RWPE2 (cell line): ENCODE results near the gene RTP3.
"Not testable (repeated sequence)": the region's sequence is repeated elsewhere in the genome, so short reads cannot be mapped to it uniquely, and the experiment has no call there.

ENCODE experiments used
- ATAC-seq: fragments of 200-7000 bp; cut with Tn5 transposase; 3 replicates; pipeline ENCODE4 v1.9.1; 2021; ENCODE audit warnings: low read depth
- DNase-seq: peaks from one replicate; pipeline ENCODE4 v3.0.0-alpha.2; 2020; ENCODE audit warnings: low spot score
- H3K27ac ChIP-seq: fragments of 450-650 bp; 2 replicates; pipeline ENCODE4 v1.5.1; 2017; ENCODE audit warnings: mild to moderate bottlenecking; ENCODE audit not compliant: poor library complexity, severe bottlenecking
- H3K27me3 ChIP-seq: fragments of 250-450 bp; sonication (Bioruptor Pico); 2 replicates; pipeline ENCODE4 v1.5.1; 2021; ENCODE audit warnings: mild to moderate bottlenecking, moderate library complexity; ENCODE audit not compliant: insufficient read depth, poor library complexity, severe bottlenecking
- H3K36me3 ChIP-seq: fragments of 250-450 bp; sonication (Bioruptor Pico); 2 replicates; pipeline ENCODE4 v1.5.1; 2020; ENCODE audit warnings: low read depth, mild to moderate bottlenecking, moderate library complexity
- H3K4me1 ChIP-seq: fragments of 250-450 bp; sonication (Bioruptor Pico); 2 replicates; pipeline ENCODE4 v1.5.1; 2021; ENCODE audit warnings: mild to moderate bottlenecking, moderate library complexity; ENCODE audit not compliant: insufficient read depth, poor library complexity, severe bottlenecking
- H3K4me3 ChIP-seq: fragments of 250-450 bp; sonication (Bioruptor Pico); 2 replicates; pipeline ENCODE4 v1.5.1; 2021; ENCODE audit warnings: mild to moderate bottlenecking, moderate library complexity; ENCODE audit not compliant: severe bottlenecking
- H3K9me3 ChIP-seq: fragments of 250-450 bp; sonication (Bioruptor Pico); 2 replicates; pipeline ENCODE4 v1.5.1; 2021; ENCODE audit warnings: mild to moderate bottlenecking, moderate library complexity; ENCODE audit not compliant: severe bottlenecking
- TF ChIP-seq, protein P1 (sequence below): fragments of 450-650 bp; IDR thresholded peaks from one replicate; pipeline ENCODE4 v1.5.1; 2017; ENCODE audit warnings: mild to moderate bottlenecking, moderate library complexity; ENCODE audit not compliant: poor library complexity, severe bottlenecking

Gene RTP3

DNA sequence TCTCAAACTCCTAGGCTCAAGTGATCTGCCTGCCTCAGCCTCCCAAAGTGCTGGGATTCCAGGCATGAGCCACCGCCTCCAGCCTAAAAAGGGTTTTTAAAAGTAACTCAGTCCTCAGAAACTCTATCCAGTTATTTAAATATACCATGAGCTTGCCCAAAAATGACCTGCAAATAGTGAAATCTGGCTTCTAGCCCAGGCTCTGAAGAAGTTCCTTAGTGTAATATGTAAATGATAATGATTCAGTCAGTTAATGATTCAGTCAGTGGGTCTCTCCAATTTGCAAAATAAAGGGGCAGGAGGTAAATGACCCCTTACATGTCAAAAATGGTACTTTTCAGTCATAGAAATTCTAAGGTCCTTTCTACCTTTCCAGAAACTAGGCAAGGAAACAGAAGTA is 39.5 kb downstream of the RTP3 start:
- Histone ChIP-seq H3K36me3 (no peaks in the 10 kb centered on the region), H3K4me1 (no peaks in the 10 kb centered on the region), H3K9me3 (no peaks in the 10 kb centered on the region), H3K27ac (no peak overlapping the region), H3K4me3 (no peak overlapping the region), H3K27me3 (no peaks in the 10 kb centered on the region)
- ATAC-seq (no peak), DNase-seq (no peak)
- TF ChIP-seq, protein P1, sequence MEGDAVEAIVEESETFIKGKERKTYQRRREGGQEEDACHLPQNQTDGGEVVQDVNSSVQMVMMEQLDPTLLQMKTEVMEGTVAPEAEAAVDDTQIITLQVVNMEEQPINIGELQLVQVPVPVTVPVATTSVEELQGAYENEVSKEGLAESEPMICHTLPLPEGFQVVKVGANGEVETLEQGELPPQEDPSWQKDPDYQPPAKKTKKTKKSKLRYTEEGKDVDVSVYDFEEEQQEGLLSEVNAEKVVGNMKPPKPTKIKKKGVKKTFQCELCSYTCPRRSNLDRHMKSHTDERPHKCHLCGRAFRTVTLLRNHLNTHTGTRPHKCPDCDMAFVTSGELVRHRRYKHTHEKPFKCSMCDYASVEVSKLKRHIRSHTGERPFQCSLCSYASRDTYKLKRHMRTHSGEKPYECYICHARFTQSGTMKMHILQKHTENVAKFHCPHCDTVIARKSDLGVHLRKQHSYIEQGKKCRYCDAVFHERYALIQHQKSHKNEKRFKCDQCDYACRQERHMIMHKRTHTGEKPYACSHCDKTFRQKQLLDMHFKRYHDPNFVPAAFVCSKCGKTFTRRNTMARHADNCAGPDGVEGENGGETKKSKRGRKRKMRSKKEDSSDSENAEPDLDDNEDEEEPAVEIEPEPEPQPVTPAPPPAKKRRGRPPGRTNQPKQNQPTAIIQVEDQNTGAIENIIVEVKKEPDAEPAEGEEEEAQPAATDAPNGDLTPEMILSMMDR: no peak

- H3K4me3 ChIP-seq: no peak overlapping the region
- no peak for DNase-seq
- ATAC-seq: no peak
- no peaks in the 10 kb centered on the region for H3K27me3 ChIP-seq
- no peak overlapping the region for H3K27ac ChIP-seq
- no peaks in the 10 kb centered on the region for H3K36me3 ChIP-seq
- H3K9me3 ChIP-seq: no peaks in the 10 kb centered on the region
- H3K4me1 ChIP-seq: no peaks in the 10 kb centered on the region
- TF ChIP-seq, protein P1: no peak
These were observed 40.0 kb downstream of the RTP3 start for GRCh38 chr3:46537779-46538178.

DNA sequence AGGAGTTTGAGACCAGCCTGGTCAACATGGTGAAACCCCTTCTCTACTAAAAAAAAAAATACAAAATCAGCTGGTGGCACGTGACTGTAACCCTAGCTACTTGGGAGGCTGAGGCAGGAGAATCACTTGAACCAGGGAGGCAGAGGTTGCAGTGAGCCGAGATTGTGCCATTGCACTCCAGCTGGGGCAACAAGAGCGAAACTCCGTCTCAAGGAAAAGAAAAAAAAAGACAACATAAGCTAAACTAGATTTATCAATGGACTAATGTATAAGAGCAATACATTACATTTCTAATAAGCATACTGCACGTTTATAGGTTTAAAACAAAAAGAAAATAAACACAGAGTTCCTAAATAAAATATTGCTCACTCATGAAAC is 40.6 kb downstream of the RTP3 start:
- not testable (repeated sequence) for ATAC-seq, H3K4me3 ChIP-seq, H3K27ac ChIP-seq, H3K27me3 ChIP-seq, H3K4me1 ChIP-seq, DNase-seq, H3K9me3 ChIP-seq, H3K36me3 ChIP-seq

- ATAC-seq (no peak), DNase-seq (no peak)
- TF ChIP-seq, protein P1: no peak
- Histone ChIP-seq H3K27me3 (no peaks in the 10 kb centered on the region), H3K4me3 (no peak overlapping the region), H3K36me3 (no peaks in the 10 kb centered on the region), H3K4me1 (no peaks in the 10 kb centered on the region), H3K9me3 (no peaks in the 10 kb centered on the region), H3K27ac (no peak overlapping the region)
These were observed 41.1 kb downstream of the RTP3 start for GRCh38 chr3:46538803-46539442.

- no peak for ATAC-seq
- TF ChIP-seq, protein P1: no peak
- H3K27ac ChIP-seq: no peak overlapping the region
These were observed 41.7 kb downstream of the RTP3 start for GRCh38 chr3:46539443-46540005.

More at GRCh38 chr3:46539443-46540005, 41.7 kb downstream of the RTP3 start:
- no peaks in the 10 kb centered on the region for H3K9me3 ChIP-seq
- DNase-seq: no peak
- H3K4me3 ChIP-seq: no peak overlapping the region
- no peaks in the 10 kb centered on the region for H3K4me1 ChIP-seq
- no peaks in the 10 kb centered on the region for H3K36me3 ChIP-seq
- no peaks in the 10 kb centered on the region for H3K27me3 ChIP-seq
